HG03159 (cell line): ENCODE measurements around the gene SUPT6H.

Experiments used
- ATAC-seq: cut with Tn5 transposase; IDR thresholded peaks from one replicate; pipeline ENCODE4 v1.9.1; 2021; ENCODE audit warnings: mild to moderate bottlenecking, moderate library complexity; ENCODE audit not compliant: unreplicated experiment

The SUPT6H gene

DNA sequence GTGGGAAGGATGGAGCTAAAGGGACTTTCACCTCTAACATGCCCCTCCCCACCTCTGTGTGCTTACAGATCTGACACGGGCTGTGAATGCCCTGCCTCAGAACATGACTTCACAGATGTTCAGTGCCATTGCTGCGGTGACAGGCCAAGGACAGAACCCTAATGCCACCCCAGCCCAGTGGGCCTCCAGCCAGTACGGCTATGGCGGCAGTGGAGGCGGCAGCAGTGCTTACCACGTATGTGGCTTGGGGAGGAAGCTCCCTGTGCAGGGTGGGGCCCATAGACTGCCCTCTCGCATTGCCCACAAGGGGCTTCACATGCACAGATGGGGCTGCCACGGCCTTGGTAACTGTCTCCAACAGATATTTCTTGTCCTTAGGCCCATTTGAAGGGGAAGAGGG is 38.3 kb downstream of the SUPT6H start:
- ATAC-seq: no peak

DNA sequence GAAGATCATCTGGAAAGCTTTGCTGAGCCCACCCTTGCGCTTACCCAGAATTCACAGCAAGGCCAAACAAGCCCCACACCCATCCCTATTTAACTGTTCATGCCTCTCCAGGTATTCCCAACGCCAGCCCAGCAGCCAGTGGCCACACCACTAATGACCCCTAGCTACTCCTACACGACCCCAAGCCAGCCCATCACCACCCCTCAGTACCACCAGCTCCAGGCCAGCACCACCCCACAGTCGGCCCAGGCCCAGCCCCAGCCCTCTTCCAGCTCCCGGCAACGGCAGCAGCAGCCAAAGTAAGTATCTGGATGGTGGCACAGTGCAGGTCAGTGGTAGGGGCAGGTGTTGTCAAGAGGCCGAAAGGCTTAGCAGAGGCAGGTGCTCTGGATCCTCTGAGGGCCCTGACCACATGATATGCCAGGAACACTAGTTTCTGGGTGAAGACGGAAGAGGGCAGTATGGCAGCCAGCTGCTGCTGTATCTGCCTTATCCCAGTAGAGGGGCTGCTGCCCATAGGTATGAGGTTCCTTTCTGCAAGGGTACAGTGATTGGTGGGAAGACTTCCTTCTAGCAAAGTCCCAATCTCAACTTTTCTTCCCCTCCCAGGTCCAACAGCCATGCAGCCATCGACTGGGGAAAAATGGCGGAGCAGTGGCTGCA is 39.0 kb downstream of the SUPT6H start:
- ATAC-seq: no peak

DNA sequence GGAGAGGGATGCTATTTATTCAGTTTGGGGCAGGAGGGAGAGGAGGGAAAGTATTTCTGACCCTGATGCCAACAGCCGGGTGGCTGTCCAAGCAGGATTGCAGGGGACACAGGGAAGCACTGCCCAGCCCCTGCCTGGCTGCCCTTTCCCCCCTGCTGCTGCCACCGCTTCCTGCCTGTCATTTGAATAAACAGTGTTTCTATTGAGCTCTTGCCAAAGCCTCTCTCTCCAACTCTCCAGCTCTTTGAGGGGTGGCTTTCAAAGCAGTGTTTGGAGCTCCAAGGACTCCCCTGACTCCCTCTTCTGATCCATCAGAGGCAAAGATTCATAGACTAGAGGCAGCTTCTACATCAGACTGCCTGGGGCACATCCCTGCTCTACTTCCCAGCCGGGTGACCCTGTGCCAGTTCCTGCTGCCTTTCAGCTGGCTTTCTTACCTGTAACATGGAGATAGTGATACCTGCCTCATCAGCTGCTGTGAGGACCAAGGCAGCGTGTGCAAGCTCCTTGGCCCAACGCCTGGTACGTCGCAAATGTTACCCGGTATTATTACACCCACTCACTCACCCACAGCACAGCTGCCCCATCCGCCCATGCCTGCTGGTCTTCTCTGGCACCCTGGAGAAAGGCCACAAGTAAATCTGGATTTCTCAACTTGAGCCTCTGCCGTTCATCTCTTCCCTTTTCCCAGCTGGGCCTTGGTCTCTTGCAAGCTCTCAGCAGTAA is 40.2 kb downstream of the SUPT6H start:
- ATAC-seq: no peak

DNA sequence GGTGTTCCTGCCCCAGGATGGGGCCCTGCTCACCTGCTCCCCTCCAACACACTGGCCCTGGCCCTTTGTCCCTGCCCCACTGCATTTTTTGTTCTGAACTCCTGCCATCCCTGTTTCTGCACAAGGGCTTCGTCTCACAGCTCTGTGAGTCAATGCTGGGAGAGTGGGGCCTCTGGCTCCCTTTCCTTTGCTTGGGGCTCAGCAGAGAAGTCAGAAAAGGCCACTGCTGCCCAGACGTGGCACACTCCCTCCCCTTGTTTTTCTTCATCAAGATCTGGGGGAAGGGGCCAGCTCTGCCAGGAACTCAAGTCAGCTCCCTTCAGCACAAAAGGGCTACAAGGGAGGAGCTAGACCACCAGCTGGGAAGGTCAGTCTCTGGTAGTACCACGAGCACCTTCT is 40.7 kb downstream of the SUPT6H start:
- ATAC-seq: no peak

DNA sequence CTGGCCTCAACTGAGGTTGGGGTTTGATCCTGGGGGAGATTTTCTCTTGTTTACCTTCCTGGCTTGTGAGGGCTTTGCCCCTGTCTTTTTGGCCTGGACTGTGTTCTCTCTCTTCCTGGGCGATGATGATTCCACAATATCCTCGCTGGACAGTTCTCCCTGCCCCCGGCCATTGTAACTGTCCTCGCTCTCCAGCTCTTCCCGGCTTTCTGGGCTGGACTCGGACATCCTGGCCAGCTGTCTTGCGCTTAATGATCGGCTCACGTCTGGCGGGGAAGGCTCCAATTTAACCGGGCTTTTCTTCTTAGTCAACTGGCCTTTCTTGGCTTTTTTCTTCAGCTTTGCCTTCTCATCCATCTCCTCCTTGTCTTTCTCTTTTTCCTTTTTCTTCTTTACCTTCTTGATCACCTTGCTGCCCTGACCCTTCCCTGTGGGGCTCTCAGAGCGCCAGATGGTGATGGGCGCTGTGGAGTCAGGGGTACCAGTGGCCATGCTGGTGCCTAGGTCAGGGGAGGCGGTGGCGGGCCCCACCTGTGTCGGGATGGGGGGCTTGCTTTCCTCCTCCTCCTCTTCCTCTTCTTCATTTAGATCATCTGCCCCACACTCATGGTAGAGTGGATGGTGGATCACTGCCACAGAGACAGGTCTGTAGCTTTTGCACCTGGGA is 41.7 kb downstream of the SUPT6H start:
- no peak for ATAC-seq

DNA sequence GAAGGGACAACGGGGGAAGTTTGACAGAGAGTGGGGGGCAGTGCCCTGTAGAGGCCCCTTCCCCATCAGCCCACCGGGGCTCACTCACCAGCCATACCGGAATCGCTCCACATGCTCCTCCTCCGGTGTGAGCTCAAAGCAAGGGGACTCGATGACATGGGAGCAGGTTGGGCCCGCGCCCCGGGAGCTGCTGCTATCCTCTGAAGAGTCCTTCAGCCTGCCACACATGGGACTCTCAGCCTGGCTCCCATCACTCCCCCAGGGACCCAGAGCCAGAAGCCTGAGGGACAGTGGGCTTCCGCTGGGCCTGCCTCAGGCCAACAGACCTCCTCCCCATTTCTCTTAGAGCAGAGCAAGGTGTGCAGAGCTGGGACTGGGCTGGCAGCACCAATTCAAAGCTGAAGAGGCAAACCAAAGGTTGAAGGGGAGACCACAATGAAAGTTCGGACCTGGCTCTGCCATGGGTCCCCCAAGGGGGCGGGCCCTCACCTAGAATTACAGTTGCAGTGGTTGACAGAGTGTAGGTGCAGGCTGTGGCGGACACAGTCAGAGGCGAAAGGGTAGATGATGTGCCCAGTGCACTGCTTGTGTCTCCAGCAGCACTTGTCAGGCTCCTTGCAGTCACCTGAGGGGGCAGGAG is 42.3 kb downstream of the SUPT6H start:
- no peak for ATAC-seq

DNA sequence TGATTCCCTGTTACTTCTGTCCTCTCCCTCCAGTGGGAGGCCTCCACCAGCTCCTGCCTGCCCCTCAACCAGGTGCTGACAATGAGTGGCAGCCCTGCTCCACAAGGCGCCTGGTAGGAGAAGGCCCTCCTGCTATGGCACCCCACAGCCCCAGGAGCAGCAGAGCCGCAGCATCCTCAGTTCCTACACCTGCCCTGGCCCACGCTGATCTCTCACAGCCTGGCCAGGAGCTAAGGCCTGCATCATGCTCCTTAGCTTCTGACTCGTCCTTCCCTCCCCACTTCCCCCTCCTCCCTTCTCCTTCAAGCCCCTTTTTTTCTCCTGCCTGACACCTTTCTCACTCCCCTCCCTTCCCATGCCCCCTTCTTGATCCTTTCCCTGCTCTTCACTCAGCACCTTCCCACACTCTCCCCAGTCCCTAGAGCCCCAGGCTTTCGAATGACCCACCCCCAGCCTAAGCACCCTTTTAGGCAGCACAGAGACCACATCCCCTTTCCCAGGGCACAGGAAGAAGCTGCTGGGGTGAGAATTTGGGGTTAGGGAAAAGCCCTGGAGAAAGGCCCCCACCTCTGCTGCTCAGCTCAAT is 43.2 kb downstream of the SUPT6H start:
- no peak for ATAC-seq

DNA sequence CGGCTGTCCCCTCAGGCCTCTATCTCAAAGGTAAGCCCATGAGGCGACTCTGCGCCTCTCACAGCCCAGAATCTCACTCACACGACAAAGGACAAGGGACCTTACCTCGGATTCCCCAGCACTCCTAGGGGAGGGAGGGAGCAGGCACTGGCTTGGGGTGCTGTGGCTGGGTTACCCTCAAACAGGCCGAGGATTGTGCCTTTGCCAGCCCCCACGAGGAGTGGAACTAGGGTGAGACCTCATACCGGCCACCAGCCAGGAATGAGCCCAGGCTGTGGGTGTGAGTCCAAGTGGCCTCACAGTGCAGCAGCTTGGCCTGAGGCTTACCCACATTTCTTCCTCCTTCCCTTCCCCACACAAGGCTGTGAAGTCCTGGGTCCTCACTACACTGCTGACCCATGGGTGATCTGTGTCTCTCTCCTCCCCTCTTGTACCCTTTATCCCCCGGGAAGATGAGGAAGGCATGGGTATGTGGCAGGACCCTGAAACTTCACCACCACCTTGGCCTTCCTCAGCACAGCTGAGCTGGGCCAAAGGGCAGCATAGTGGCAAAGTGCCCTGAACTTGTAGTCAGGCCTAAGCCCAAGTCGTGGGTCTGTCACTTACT is 43.8 kb downstream of the SUPT6H start:
- ATAC-seq: no peak

DNA sequence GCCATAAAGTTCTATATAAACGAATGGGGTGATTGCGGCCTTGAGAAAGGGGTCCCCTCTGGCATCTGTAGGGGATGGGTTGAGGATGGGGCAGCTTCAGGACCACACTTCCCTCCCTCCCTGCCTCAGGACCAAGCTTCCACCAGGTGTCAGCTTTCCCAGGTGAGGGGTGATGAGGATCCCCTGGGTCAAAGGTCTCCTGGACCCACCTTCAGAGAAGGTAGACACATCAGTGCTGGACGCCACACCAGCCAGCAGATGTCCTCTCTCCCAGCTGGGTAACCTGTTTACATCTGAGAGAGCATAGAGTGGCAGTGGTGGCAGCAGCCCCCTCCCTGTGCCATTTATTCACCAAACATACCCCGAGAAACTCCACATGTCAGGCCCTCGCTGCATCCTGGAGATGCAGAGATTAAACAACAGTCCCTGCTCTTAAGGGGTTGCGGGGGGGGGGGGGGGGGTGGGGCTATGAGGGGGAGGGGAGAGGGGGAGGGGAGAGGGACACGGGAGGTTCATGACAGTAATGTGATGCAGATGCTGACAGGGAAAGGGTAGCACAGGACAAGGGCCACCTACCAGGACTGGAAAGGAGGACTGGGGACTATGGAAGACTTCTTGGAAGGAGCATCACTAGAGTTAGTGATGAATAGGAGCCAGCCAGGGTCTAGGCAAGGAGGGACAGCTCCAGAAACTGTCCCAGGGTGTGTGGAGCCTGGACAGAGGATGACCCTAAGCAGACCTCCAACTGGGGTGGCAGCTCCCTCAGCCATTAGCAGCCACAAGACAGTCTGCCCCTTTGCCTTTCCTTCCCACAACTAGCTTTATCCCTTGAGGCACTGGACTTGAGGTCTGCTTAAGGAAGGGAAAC is 44.7 kb downstream of the SUPT6H start:
- ATAC-seq: no peak

DNA sequence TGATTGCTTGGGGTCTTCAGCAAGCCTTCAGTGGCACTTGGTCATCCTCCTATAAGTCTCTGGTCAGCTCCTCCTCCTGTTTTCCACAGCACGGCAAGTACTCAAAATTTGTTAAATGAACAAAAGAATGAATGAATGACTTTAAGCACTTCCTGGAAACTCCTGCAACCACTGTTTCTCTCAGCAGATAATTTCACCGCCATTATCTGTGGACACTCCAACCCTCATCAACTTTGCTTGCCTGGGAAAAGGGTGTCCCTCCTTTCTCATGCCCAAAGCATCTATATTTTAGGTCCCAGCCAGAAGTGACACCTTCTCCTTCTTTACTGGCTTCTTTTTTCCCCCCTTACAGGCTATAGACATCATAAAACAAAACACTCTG is 45.3 kb downstream of the SUPT6H start:
- no peak for ATAC-seq

DNA sequence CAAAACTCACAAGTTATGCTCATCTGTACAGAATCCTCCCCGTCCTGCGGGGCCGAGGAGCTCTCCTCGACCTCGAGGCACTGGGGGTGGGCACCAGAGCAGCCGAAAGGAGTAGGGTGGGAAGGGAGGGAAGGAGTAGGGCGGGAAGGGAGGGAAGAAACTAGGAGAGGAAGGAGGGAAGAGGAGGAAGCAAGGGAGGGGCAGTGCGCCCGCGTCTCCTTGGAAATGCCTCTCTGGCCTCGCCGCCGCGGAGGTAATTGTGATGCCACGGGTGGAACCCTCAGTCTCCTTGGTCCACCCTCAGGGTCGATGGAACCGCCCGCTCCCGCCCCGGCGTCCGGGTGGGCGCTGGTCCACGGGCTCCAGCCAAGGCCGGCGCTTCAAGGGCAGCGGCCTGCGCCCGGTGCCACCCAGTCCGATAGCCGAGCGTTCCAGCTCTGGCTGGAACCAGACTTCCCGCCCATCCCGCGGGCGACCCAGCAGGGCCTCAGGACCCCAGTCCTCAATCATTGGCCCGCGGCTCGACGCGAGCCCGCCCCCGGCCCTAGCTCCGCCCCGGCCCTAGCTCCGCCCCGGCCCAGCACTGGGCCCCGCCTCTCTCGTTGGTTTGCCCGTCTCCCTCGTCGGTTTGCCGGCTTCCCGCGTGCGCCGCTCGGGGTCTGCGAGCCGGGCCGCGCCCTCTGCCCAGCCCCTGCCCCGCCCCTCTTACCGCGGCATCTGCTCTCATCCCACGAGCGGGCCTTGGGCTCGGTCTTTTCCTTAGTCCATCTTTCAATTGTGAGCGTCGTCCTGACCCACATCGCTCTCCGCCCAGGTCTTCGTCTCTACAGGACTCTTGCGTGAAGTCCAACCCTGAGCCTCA is 49.1 kb downstream of the SUPT6H start:
- peak; percentile 71 for ATAC-seq

DNA sequence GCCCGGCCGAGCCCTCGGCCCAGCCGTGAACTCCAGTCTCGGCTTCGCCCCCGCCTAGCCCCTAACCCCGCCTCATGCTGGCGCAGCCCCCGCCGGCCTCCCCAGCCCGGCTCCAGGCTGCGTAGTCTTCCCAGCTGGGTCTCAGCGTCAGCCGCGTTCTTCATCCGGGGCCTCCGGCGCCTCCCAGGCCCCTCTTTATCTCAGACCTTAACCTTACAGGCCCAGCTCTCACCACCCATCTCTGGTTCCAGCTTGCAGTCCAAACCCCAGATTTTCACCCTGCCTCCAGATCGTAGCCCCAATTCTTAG is 49.7 kb downstream of the SUPT6H start, which contains the start of gene PROCA1:
TSS of gene PROCA1 (minus strand) at position 166 of the 309 bp plus-strand sequence. CDS start 228 bp downstream, outside the sequence.
- ATAC-seq: peak; percentile 17

DNA sequence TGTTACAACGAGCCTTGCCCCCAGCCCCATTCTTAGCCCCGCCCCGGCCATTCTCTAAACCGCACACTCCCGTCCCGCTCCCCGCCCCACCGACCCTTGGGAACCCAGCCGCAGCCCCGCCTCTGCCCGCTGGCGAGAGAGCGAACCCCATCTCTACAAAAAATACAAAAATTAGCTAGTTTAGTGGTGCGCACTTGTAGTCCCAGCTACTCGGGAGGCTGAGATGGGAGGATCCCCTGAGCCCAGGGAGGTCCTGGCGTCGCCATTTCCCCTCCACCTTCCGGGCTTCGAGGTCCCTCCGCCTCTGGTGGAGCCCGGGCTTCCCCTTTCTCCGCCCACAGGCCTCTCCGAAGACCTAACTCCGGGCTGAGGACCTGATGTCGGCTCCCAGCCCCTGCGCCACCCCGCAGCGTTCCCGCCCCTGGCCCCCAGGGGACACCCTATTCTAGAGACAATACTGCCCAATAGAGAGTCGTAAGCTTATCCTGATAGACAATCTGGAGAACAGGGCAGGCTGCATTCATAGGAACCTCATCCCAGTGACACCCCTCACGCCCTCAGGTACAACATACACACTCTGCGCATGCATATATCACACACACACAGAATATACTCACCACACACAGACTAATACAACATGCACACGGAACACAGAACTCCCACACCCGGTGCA is 50.2 kb downstream of the SUPT6H start:
- ATAC-seq: no peak

DNA sequence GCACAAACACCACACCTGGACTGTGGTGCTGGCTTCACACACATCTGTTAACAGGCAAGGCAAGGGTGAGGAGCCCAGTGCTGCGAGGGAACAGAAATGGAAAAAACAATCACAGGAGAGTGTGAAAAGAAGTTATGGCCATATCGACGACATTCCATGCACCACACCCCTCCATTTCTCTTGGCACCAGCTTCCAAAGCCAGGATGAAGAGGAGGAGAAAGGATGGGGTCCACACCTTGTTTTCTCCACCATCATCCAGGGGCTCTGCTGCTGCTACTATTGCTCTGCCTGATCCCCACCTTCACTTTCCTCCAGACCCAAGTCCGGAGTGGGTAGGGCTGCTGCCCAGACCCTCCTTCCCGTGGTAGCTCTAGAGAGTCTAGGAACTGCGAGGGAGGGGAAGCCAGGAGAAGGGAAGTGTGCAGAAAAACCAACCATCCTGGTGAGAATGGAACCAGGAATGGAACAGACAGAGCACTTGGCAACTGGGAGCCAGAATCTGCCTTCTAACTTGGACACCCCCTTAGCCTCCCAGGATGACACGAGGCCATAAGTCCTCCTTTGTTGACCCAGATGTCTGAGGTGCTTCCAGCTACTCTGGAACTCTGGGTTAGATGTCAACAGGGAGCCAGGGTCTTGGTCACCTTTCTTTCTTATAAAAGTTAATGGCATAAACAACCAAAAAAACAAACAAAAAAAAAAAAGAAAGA is 50.9 kb downstream of the SUPT6H start:
- ATAC-seq: no peak

DNA sequence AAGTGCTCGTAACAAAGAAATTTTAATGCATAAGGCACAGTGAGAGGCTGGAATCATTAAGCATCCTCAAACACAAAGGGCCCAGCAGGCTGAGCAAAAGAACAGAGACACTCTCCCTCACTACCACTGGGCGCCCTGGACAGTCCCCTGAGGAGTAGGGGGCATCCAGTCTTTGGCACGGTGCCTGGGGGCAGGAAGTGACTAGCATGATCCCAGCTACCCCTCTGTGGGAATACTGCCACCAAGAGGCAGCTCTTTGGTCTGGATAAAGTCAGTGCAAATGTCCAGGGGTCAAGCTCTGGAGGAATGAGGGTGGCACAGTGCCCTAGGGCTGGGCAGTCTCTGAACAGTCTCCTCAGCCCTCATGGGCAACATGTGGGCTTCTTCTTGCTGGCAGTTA is 52.3 kb downstream of the SUPT6H start:
- ATAC-seq: no peak

DNA sequence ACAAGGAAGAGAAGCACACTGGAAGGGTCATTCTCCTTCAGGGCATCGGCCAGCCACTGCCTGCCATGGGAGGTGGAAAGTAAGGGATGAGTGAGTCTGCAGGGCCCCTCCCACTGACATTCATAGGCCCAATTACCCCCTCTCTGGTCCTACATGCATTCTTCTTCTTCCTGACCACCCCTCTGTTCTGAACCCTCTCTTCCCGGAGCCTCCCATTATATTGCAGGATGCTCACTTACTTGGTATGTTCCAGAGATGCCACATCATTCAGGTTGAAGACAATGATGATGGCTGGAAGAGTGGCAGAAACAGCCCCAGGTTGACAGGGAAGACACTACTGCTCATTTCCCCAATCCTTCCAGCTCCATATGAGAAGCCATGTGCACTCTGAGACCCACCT is 53.2 kb downstream of the SUPT6H start:
- ATAC-seq: no peak

DNA sequence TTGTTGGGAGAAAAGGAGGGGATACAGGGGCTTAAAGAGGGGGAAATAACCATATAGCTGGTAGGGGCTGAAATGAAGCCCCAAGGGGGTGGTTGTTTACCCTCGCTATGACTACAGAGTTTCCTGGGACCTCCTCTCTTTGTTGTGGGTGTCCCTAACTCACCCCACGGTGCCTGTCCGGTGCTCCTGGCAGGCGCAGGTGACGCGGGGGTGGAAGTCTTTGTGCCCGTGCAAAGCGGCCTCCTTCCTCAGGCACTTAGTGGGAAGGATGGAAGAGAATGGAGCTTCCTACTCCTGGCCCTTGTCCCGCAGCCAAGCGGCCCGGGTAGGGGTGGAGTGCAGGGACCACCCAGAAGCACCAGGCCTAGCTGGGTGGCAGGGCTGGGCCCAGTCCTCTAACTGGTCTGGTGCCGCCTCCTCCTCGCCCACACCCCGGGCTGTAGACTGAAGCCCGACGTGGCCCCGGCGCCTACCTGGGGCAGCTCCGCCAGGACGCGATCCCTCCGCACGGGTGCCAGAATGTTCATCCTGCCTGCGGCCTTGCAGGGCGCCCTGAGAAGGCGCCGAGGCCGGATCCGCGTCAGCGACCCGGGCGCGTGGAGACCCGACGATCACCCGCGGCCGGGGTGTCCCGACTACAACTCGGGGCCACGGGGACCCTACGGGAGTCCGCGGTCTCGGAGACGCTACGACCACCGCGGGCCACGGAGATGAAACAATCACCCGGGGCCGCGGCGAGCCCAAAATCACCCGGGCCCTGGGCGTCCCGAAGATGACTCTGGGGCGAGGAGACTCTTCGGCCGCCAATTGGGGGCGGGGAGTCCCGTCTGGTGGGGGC is 55.0 kb downstream of the SUPT6H start:
- no peak for ATAC-seq
